GM12873 (cell line): ENCODE results near the gene EPM2A.

Experiments used
- TF ChIP-seq, protein P1 (sequence below): IDR thresholded peaks from 2 replicates; pipeline ENCODE4 v1.5.1; 2012; ENCODE audit warnings: low read depth, mild to moderate bottlenecking, moderate library complexity, low read length, control low read depth; ENCODE audit not compliant: insufficient read depth; ENCODE audit errors: missing control alignments

EPM2A gene

DNA sequence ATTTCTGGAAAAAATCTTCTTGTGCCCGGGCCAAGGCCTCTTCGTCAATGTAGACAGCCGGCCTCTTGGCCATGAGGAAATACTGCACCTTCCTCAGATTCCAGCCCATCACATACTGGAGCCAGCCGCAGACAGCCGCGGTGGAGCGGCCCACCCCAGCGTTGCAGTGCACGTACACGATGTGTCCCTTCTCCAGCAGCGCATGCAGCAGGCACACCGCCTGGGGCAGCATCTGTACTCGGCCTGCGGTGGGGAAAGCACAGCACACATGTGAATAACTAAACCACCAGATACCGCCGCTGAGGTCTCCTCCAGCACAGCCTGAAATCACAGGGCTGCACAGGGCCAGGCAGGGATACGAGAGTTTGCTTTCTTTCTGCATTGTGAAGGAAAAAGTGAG, 107.9 kb downstream of the EPM2A start:
- TF ChIP-seq, protein P1, sequence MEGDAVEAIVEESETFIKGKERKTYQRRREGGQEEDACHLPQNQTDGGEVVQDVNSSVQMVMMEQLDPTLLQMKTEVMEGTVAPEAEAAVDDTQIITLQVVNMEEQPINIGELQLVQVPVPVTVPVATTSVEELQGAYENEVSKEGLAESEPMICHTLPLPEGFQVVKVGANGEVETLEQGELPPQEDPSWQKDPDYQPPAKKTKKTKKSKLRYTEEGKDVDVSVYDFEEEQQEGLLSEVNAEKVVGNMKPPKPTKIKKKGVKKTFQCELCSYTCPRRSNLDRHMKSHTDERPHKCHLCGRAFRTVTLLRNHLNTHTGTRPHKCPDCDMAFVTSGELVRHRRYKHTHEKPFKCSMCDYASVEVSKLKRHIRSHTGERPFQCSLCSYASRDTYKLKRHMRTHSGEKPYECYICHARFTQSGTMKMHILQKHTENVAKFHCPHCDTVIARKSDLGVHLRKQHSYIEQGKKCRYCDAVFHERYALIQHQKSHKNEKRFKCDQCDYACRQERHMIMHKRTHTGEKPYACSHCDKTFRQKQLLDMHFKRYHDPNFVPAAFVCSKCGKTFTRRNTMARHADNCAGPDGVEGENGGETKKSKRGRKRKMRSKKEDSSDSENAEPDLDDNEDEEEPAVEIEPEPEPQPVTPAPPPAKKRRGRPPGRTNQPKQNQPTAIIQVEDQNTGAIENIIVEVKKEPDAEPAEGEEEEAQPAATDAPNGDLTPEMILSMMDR: no peak

- TF ChIP-seq, protein P1: no peak
Observed at GRCh38 chr6:145626857-145627256, 108.5 kb downstream of the EPM2A start.

GRCh38 chr6:145623231-145623630, 112.1 kb downstream of the EPM2A start:
- TF ChIP-seq, protein P1: no peak

- TF ChIP-seq, protein P1: no peak
Observed at GRCh38 chr6:145621776-145622175, 113.5 kb downstream of the EPM2A start.

DNA sequence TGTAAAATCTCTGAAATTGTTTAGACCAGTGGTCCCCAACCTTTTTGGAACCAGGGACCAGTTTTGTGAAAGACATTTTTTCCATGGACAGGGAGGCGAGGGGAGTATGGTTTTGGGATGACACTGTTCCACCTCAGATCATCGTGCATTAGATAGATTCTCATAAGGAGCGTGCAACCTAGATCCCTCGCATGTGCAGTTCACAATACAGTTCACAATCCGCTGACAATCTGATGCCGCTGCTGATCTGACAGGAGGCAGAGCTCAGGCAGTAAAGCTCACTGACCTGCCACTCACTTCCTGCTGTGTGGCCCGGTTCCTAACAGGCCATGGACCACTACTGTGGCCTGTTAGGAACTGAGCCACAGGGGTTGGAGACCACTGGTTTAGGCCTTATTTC, 115.2 kb downstream of the EPM2A start:
- TF ChIP-seq, protein P1: no peak

DNA sequence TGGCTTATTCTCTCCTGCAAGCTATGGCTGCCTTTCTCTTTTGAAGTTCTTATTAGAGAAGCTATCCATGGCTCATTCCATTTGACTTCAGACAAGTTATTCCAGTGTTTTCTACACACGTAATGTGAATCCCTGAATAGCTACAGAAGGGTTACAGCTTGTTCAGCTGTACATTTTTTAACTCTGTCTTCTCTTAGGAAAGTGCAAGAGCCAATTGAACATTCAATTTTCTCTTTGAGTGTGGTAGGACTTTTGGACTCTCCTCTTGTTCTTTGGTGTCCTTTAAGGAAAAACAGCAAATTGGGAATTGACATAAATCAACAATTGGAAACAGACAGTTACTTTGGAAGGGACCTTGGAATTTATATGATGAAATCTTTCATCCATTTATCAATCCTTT, 125.8 kb downstream of the EPM2A start:
- TF ChIP-seq, protein P1: no peak

- TF ChIP-seq, protein P1: no peak
Observed at GRCh38 chr6:145608850-145609249, 126.5 kb downstream of the EPM2A start.
